Bone marrow (tissue), 2 donors: ENCODE data around the gene DLG2.
"Not testable (repeated sequence)": the region's sequence is repeated elsewhere in the genome, so short reads cannot be mapped to it uniquely, and the experiment has no call there.

ENCODE experiments used
- DNase-seq, 2 donors: peaks; one replicate each; lab custom pipeline; 2025; lab: John Stamatoyannopoulos, UW

DLG2 gene

DNA sequence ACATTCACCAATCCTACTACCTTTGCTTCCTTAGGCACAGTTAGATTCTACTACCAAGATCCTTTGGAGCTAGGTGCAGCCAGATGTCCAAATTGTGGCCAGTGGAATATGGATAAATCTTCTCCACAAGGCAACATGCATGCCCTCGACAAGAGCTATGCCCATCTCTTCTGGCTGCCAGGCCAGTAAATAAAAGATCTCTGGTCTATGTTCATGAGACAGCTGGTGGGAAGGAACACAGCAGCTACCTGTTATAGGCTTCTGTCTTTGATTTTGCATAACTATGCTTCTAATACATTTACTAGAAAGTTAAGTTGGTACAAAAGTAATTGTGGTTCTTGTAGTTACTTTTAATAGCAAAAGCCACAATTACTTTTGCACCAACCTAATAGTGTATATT is 182.7 kb downstream of the DLG2 start:
- DNase-seq: no peak

- no peak for DNase-seq
These were observed 186.9 kb downstream of the DLG2 start for GRCh38 chr11:85440273-85440672.

GRCh38 chr11:85438328-85438727 is 188.8 kb downstream of the DLG2 start:
- no peak for DNase-seq

DNA sequence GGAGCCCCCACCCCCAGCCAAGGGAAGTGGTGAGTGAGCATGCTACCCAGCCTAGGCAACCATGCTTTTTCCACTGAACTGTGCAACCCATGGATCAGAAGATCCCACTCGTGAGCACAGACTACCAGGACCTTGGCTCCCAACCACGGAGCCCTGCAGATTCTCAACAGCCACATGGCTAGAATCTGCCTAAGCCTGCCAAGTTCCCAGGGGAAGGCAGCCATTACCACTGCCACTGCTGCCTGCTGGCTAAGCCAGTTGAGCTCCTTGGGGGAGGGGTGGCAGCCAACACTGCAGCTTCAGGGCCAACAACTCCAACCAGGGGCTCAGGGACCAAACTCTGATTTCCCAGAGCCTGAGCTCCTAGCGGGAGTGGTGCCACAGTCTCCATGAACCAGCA is 195.8 kb downstream of the DLG2 start:
- DNase-seq: no peak

- DNase-seq: no peak
These were observed 203.3 kb downstream of the DLG2 start for GRCh38 chr11:85423794-85424193.

DNA sequence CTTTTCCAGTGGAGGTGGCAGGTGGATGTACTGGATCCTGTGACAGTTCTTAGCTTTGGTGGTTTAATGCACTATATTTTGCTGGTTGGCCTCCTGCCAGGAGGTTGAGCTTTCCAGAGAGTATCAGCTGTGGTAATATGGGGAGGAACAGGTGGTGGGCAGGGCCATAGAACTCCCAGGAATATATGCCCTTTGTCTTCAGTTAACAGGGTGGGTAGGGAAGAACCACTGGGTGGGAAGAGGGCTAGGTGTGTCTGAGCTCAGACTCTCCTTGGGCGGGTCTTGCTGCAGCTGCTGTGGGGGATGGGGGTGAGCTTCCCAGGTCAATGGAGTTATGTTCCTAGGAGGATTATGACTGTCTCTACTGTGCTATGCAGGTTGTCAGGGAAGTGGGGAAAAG is 203.8 kb downstream of the DLG2 start:
- DNase-seq: no peak

GRCh38 chr11:85414175-85414574 is 213.0 kb downstream of the DLG2 start:
- DNase-seq: no peak

DNA sequence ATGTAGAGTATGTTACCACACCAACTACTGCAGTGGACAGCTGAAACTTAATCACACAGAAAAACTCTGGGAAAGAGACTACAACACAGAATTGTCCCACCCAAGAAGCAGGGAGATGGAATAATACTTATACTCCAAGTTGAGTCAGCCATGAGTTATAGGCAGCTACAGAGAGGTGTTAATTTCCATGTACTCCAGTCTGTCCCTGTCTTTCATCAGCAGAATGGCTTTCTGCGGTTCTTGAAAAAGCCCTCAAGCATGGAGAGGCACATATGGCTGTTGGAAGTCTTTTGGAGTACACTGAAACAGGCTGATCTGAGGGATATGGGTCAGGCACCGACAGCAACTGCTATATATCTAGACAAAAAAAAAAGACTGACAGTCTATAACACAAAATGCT is 219.5 kb downstream of the DLG2 start:
- no peak for DNase-seq

DNA sequence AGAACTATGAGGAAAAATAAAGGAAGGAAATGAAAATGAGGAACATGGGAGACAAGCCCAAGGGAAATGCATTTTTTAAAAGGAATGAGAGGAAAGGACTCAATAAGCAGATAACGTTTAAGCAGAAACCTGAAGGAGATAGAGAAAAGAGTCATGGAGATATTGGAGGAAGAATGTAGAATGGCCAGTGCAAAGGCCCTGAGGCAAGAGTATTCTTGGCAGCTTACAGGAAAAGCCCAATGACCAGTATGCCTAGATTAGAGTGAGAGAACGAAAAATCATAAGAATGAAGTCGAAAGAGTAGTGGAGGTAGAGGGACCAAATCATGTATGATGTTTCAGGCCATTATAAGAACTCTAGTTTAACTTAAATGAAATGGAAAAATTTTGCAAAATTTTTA is 220.3 kb downstream of the DLG2 start:
- no peak for DNase-seq

DNA sequence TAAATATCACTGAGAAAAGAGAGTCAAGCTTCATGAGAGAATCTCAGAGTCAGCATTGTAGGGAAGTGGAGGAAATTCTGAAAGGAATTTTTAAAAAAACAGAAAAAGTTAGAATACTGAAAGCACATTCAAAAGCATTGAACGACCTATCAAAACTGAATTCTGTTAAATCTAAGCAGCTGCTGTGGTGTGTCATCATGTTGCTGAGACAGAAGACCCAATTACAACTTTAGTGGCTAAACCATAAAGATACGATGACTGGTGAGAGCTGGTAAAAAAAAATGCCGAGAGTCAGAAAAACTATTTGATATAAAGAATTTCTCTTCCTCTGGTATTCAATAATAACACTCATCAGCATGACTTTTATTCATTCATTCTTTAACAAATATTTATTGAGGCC is 220.8 kb downstream of the DLG2 start:
- no peak for DNase-seq

DNA sequence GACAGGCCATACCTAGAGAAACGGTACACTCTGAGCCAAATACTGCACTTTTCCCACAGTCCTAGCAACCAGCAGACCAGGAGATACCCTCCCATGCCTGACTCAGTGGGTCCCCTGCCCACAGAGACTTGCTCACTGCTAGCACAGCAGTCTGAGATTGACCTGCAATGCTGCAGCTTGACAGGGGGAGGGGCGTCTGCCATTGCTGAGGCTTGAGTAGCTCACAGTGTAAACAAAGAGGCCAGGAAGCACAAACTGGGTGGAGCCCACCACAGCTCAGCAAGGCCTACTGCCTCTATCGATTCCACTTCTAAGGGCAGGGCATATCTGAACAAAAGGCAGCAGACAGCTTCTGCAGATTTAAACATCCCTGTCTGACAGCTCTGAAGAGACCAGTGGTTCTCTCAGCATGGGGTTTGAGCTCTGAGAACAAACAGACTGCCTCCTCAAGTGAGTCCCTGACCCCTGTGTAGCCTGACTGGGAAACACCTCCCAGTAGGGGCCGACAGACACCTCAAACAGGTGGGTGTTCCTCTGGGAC is 231.6 kb downstream of the DLG2 start:
- DNase-seq: not testable (repeated sequence)

DNA sequence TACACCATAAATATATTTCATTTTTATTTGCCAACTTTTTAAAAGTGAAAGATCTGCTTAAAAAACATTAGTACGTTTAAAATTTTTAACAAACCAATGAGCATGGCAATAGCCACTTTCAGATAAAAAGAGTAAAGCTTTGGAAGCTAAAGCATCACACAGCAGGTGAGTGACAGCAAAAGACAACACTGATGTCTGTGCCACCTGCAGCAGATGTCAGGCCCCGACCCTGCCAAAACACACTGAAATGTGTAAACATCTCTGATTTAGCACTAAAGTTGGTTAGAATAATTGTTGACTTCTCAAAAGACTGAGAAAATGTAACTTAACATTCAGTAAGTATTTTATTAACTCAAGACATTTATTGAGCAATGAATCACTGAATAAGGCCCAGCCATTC is 232.9 kb downstream of the DLG2 start:
- DNase-seq: no peak

DNA sequence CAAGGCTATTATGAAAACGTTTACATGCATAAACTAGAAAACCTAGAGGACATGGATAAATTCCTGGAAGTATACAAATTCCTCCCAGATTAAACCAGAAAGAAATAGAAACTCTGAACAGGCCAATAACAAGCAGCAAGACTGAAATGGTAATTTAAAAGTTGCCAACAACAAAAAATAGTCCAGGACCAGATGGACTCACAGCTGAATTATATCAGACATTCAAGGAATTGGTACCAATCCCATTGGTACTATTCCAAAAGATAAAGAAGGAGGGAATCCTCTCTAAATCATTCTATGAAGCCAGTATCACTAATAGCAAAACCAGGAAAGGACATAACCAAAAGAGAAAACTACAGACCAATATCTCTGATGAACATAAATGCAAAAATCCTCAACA is 236.0 kb downstream of the DLG2 start:
- no peak for DNase-seq

GRCh38 chr11:85385547-85385946 is 241.6 kb downstream of the DLG2 start:
- no peak for DNase-seq

GRCh38 chr11:85385111-85385510 is 242.0 kb downstream of the DLG2 start:
- DNase-seq: no peak

GRCh38 chr11:85379066-85379465 is 248.1 kb downstream of the DLG2 start:
- DNase-seq: no peak

DNA sequence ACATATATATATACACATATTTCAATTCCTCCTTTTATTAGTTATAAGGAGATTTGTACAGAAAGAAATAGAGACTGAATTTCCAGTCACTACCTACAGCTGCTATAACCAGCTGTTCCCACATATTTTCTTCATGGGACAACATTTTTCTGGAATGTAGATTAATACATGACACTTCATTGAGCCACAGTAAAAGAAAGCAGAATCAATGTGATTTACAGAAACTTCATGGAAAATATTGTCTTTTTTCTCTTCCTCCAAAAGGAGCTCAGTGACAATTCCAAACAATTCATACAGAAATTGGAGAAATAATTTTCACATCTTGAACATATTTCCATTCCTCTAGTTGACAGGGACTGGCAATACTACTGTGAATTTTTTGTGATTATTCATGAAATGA is 249.2 kb downstream of the DLG2 start:
- DNase-seq: no peak

DNA sequence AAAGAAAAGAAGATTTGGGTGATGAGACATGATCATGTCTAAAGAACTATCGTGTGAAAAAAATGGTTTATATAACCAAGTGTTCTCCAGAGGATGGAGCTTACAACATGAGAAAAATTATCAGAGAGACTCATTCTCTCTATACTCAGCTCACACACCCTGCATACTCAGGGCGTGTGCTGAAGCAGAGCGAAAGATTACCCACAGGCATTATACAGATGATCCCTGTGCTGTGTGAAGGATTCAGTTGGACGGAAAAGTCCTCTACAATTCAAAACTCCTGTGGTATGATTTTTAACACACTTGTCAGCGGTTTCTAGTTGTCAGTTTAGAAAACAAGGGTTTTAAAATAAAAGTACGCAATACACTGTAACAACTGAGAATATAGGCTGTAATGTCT is 267.3 kb downstream of the DLG2 start:
- no peak for DNase-seq

- no peak for DNase-seq
These were observed 271.2 kb downstream of the DLG2 start for GRCh38 chr11:85355921-85356320.

DNA sequence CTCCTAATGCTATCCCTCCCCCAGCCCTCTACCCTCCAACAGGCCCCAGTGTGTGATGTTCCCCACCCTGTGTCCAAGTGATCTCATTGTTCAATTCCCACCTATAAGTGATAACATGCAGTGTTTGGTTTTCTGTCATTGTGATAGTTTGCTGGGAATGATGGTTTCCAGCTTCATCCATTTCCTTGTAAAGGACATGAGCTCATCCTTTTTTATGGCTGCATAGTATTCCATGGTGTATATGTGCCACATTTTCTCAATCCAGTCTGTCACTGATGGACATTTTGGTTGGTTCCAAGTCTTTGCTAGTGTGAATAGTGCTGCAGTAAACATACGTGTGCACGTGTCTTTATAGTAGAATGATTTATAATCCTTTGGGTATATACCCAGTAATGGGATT is 277.6 kb downstream of the DLG2 start:
- DNase-seq: not testable (repeated sequence)

GRCh38 chr11:85348945-85349344 is 278.2 kb downstream of the DLG2 start:
- no peak for DNase-seq

GRCh38 chr11:85347291-85347690 is 279.9 kb downstream of the DLG2 start:
- DNase-seq: no peak

- DNase-seq: no peak
These were observed 280.7 kb downstream of the DLG2 start for GRCh38 chr11:85346484-85346883.

DNA sequence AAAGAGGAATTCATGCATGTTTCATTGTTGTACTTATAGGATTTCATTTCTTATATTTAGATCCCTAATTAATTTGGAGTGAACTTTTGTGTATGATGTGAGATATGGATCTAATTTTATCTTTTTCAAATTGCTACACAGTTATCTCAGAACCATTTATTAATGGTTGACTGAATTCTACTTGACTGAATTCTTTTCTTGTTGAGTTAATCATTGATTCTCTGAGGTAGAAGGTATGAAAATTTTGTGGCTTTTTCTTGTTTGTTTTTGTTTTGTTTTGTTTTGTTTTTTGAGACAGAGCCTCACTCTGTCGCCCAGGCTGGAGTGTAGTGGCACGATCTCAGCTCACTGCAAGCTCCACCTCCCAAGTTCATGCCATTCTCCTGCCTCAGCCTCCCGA is 286.3 kb downstream of the DLG2 start:
- not testable (repeated sequence) for DNase-seq

GRCh38 chr11:85318573-85318972 is 308.6 kb downstream of the DLG2 start:
- DNase-seq: no peak
